Choroid plexus epithelial cell (primary cell): ENCODE data around the gene INPP5E.

Experiments
- DNase-seq: peaks from one replicate; pipeline ENCODE4 v3.0.0-alpha.2; 2010; ENCODE audit warnings: low read depth
- H3K4me3 ChIP-seq: 2 replicates; pipeline ENCODE4 v1.5.1; 2011; ENCODE audit warnings: low read depth, mild to moderate bottlenecking, control low read depth, low read length, moderate library complexity
- TF ChIP-seq, protein P1 (sequence below): conservative IDR thresholded peaks from 2 replicates; pipeline ENCODE4 v1.5.1; 2011; ENCODE audit warnings: low read depth, mild to moderate bottlenecking, control low read depth, inconsistent platforms, low read length, moderate library complexity

Gene INPP5E

DNA sequence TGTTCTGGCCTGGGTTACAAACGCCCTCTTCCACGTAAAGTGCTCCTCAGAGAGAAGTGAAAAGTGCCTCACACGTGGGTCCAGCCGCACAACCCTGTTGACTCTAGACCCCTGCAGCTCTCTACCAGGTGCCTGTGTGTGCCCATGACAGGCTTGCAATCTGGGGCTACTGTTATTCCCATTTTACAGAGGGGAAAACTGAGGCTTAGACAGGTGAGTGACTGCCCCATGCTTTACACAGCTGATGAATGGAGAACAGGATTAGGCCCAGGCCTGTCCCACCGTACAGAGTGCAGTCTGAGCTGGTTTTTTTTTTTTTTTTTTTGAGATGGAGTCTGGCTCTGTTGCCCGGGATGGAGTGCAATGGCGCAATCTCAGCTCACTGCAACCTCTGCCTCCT lies 6.2 kb upstream of the INPP5E start:
- no peak overlapping the region for H3K4me3 ChIP-seq
- no peak for DNase-seq
- TF ChIP-seq, protein P1, sequence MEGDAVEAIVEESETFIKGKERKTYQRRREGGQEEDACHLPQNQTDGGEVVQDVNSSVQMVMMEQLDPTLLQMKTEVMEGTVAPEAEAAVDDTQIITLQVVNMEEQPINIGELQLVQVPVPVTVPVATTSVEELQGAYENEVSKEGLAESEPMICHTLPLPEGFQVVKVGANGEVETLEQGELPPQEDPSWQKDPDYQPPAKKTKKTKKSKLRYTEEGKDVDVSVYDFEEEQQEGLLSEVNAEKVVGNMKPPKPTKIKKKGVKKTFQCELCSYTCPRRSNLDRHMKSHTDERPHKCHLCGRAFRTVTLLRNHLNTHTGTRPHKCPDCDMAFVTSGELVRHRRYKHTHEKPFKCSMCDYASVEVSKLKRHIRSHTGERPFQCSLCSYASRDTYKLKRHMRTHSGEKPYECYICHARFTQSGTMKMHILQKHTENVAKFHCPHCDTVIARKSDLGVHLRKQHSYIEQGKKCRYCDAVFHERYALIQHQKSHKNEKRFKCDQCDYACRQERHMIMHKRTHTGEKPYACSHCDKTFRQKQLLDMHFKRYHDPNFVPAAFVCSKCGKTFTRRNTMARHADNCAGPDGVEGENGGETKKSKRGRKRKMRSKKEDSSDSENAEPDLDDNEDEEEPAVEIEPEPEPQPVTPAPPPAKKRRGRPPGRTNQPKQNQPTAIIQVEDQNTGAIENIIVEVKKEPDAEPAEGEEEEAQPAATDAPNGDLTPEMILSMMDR = no peak

DNA sequence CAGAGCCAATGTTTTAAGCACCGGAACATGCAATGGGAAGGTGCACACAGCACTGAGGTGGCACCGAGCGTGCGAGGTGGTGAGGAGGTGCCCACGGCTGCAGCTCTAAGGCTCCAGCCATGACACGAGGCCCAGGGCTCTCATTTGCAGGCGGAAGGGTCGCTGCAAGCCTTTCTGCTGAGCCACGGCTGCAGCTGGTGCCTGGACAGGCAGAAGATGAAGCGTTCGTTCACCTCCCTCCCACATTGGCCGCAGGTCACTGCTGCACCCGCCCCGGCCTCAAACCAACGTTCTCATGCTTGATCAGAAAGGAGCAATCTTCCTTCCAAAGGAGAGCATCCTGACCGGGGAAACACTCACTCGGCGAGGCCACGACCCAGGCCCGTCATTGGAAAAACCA lies 4.5 kb upstream of the INPP5E start:
- DNase-seq = no peak
- no peak overlapping the region for H3K4me3 ChIP-seq
- TF ChIP-seq, protein P1 = no peak

DNA sequence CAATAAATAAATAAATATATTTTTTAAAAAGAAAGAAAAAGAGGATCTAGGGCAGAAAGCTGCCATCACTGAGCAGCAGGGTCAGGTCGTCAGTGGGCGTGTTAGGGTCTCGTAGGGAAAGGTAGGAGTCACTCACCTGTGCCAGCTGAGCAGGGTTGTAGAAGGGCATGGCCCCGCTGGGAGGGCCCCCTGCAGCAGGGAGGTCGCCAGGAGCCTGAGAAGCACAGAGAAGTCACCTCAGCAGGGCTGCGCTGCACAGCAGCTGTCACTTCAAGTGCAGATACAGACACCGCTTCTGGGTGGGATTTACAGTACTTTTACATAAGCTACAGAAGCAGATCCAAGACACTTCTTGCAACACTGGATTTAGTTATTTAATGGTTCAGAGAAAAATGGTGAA lies 4.0 kb upstream of the INPP5E start:
- H3K4me3 ChIP-seq = no peak overlapping the region
- TF ChIP-seq, protein P1 = no peak
- no peak for DNase-seq

DNA sequence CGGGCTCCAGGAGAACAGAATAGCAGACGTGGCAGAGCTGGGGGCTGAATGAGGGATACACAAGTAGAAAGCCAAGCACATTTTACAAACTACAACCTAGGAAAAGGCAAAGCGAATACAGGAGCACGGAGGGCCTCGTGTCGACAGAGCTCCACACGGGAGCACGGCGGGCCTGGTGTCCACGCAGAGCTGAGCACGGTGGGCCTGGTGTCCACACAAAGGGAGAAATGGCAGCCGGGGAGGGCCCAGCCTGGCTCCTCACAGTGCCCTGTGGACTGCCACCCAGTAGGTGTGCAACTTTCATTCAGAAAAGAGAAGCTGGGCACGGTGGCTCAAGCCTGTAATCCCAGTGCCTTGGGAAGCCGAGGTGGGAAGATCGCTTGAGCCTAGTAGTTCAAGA lies 3.4 kb upstream of the INPP5E start:
- H3K4me3 ChIP-seq = no peak overlapping the region
- no peak for DNase-seq
- TF ChIP-seq, protein P1 = no peak

DNA sequence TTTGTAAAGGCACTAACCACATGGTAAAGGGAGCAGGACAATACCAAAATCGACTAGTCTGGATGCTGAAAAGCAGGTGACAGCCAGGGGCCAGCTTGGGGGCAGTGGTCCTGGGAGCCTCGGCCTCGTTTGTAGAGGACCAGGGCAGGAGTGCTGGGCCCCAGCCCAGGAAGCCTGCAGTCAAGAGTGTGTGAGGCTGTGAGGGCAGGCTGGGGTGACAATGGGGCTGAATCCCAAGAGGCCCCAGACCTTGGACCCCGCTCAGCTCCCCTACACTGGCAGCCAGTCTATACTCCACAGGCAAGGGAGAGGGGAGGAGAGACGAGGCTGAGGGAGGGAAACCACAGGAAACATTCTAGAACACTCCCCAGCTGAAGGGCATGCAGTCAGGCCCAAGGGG lies 2.6 kb upstream of the INPP5E start:
- TF ChIP-seq, protein P1 = no peak
- DNase-seq = no peak
- no peak overlapping the region for H3K4me3 ChIP-seq

DNA sequence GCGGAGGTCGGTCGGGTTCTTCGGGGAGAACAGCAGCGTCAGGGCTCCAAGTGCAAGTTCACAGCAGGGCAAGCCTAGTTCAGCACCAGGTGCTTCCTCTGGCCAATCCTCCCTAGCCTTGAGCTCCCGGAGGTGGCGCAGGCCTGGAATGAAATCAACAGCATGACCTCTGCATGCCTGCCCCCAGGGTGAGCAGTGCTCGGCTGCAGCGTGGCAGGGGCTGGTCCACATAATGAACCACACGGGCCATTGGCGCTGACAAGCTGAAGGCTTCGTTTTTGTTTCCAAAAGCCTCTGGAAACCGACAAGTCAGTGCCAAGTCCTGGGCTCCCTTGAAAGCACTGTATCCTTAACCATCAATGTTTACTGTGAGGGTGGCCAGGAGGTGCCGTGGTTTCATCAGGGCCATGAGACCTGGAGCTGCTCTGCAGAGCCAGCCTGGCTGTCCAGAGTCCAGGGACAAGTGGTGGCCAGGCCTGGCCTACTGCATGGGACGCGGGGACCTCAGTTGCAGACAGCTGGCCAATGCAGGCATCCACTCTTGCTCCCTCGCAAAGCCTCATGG lies 2.1 kb upstream of the INPP5E start:
- DNase-seq = no peak
- TF ChIP-seq, protein P1 = no peak

DNA sequence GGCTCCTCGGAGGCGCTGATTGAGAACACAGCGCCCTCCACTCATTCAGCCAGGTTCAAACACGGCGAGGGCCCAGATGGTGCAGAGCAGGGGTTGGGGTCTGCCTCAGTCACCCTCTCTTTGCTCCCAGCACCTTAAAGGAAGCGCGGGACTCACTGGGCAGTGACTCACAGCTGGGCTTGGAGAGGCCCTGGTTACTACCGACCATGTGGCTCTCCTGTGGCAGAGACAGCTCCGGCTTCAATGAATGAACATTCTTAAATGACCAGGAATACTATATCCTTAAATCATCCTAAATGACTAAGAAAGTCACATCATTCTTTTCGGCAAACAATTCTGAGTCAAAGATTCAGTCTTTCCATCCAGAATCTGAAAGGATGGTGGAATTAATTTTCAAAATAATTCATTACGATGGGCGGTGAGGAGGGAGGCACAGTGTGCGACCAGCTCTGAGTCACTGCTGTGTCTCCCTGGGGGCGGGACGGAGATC lies 1.6 kb upstream of the INPP5E start:
- DNase-seq = no peak
- TF ChIP-seq, protein P1 = no peak
- no peak overlapping the region for H3K4me3 ChIP-seq

More for the DNA sequence above, 2.1 kb upstream of the INPP5E start:
- no peak overlapping the region for H3K4me3 ChIP-seq
